Measurements from ENCODE around the gene TEDDM1. TPM values are rescaled to one million over a fixed set of nuclear protein-coding genes. Genes with fewer than 3 reads are reported as not detected.

The TEDDM1 gene
- polyA plus RNA-seq, 1 donor (not counting 4 experiments of a cell fraction or from before 2014, with no cell fraction given), result not detected

GRCh38 chr1:182374101-182374834, 26.2 kb downstream of the TEDDM1 start:
- Histone ChIP-seq H3K9me3 (ENCODE audit: control insufficient read depth, low read depth, low read length) (no peaks in the 10 kb centered on the region), H3K27me3 (ENCODE audit: control insufficient read depth, extremely low read depth, insufficient read depth, low read length) (no peaks in the 10 kb centered on the region), H3K9ac (ENCODE audit: control insufficient read depth, extremely low read depth, insufficient read depth, low read length) (no peak overlapping the region), H3K4me3 (ENCODE audit: control insufficient read depth in 2 of 3, extremely low read depth in 1 of 3, insufficient read depth in 2 of 3, low read depth in 1 of 3, low read length in 3 of 3) (no peak overlapping the region), H3K36me3 (ENCODE audit: control insufficient read depth in 2 of 2, extremely low read depth in 1 of 2, insufficient read depth in 2 of 2, low read length in 2 of 2) (no peaks in the 10 kb centered on the region), H4K20me1 (ENCODE audit: control insufficient read depth, extremely low read depth, insufficient read depth, low read length) (no peaks in the 10 kb centered on the region), H3K27ac (ENCODE audit: control insufficient read depth, insufficient read depth, low read length) (no peak overlapping the region), H3K4me1 (ENCODE audit: control insufficient read depth, extremely low read depth, insufficient read depth, low read length) (peaks cover 6% of the 10 kb centered on the region), H2AFZ (ENCODE audit: control insufficient read depth, low read length) (no peak overlapping the region), H3K79me2 (ENCODE audit: control insufficient read depth, insufficient read depth, low read length) (no peaks in the 10 kb centered on the region), H3K4me2 (ENCODE audit: control insufficient read depth, extremely low read depth, insufficient read depth, low read depth, low read length) (no peak overlapping the region), H3K9me1 (ENCODE audit: control insufficient read depth, extremely low read depth, insufficient read depth, low read length) (no peaks in the 10 kb centered on the region)
- FAIRE-seq (no peak), DNase-seq (ENCODE audit: low read depth, low spot score) (no peak)
- dilution Hi-C loops (cut with MboI; ENCODE audit: extremely low pct_ligation_motif_present, low sequenced_read_pairs), result no loop called here
- TF ChIP-seq, protein P1, sequence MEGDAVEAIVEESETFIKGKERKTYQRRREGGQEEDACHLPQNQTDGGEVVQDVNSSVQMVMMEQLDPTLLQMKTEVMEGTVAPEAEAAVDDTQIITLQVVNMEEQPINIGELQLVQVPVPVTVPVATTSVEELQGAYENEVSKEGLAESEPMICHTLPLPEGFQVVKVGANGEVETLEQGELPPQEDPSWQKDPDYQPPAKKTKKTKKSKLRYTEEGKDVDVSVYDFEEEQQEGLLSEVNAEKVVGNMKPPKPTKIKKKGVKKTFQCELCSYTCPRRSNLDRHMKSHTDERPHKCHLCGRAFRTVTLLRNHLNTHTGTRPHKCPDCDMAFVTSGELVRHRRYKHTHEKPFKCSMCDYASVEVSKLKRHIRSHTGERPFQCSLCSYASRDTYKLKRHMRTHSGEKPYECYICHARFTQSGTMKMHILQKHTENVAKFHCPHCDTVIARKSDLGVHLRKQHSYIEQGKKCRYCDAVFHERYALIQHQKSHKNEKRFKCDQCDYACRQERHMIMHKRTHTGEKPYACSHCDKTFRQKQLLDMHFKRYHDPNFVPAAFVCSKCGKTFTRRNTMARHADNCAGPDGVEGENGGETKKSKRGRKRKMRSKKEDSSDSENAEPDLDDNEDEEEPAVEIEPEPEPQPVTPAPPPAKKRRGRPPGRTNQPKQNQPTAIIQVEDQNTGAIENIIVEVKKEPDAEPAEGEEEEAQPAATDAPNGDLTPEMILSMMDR (optimal IDR thresholded peaks at IDR 0.05 in 1 of 3, IDR thresholded peaks at IDR 0.05 in 1 of 3, conservative IDR thresholded peaks at IDR 0.05 in 1 of 3; ENCODE audit: extremely low read depth in 1 of 3, insufficient read depth in 2 of 3, low read length in 3 of 3), result no peak
- TF ChIP-seq EZH2 (IDR thresholded peaks at IDR 0.05; ENCODE audit: low read length), result no peak

GRCh38 chr1:182370532-182370931, 29.9 kb downstream of the TEDDM1 start:
- no peak for FAIRE-seq
- Histone ChIP-seq H3K4me2 (ENCODE audit: control insufficient read depth, extremely low read depth, insufficient read depth, low read depth, low read length) (no peak overlapping the region), H4K20me1 (ENCODE audit: control insufficient read depth, extremely low read depth, insufficient read depth, low read length) (no peaks in the 10 kb centered on the region), H3K9me1 (ENCODE audit: control insufficient read depth, extremely low read depth, insufficient read depth, low read length) (no peaks in the 10 kb centered on the region), H3K27me3 (ENCODE audit: control insufficient read depth, extremely low read depth, insufficient read depth, low read length) (no peaks in the 10 kb centered on the region), H3K79me2 (ENCODE audit: control insufficient read depth, insufficient read depth, low read length) (no peaks in the 10 kb centered on the region), H3K36me3 (ENCODE audit: control insufficient read depth in 2 of 2, extremely low read depth in 1 of 2, insufficient read depth in 2 of 2, low read length in 2 of 2) (no peaks in the 10 kb centered on the region), H3K4me3 (ENCODE audit: control insufficient read depth in 2 of 3, extremely low read depth in 1 of 3, insufficient read depth in 2 of 3, low read depth in 1 of 3, low read length in 3 of 3) (no peak overlapping the region), H2AFZ (ENCODE audit: control insufficient read depth, low read length) (no peak overlapping the region), H3K27ac (ENCODE audit: control insufficient read depth, insufficient read depth, low read length) (no peak overlapping the region), H3K4me1 (ENCODE audit: control insufficient read depth, extremely low read depth, insufficient read depth, low read length) (no peaks in the 10 kb centered on the region), H3K9me3 (ENCODE audit: control insufficient read depth, low read depth, low read length) (no peaks in the 10 kb centered on the region), H3K9ac (ENCODE audit: control insufficient read depth, extremely low read depth, insufficient read depth, low read length) (no peak overlapping the region)
- no peak for DNase-seq (ENCODE audit: low read depth, low spot score)
- dilution Hi-C loops (cut with MboI; ENCODE audit: extremely low pct_ligation_motif_present, low sequenced_read_pairs), result no loop called here
- TF ChIP-seq, protein P1 (optimal IDR thresholded peaks at IDR 0.05 in 1 of 3, IDR thresholded peaks at IDR 0.05 in 1 of 3, conservative IDR thresholded peaks at IDR 0.05 in 1 of 3; ENCODE audit: extremely low read depth in 1 of 3, insufficient read depth in 2 of 3, low read length in 3 of 3), result no peak
- TF ChIP-seq EZH2 (IDR thresholded peaks at IDR 0.05; ENCODE audit: low read length), result no peak
